WI38 (cell line): ENCODE data around the gene TUBE1.
"Not testable (repeated sequence)": the region's sequence is repeated elsewhere in the genome, so short reads cannot be mapped to it uniquely, and the experiment has no call there.

ENCODE experiments used
- H3K4me3 ChIP-seq: 2 replicates; pipeline ENCODE4 v1.5.1; 2011; ENCODE audit warnings: low read depth, mild to moderate bottlenecking, control low read depth, low read length
- CTCF ChIP-seq: IDR thresholded peaks from 2 replicates; pipeline ENCODE4 v1.5.1; 2012; ENCODE audit warnings: low read depth, mild to moderate bottlenecking, control low read depth, low read length

TUBE1 gene

GRCh38 chr6:112049996-112050395 is 37.3 kb downstream of the TUBE1 start:
- H3K4me3 ChIP-seq = no peak overlapping the region
- no peak for TF ChIP-seq CTCF

- TF ChIP-seq CTCF = no peak
- H3K4me3 ChIP-seq = no peak overlapping the region
Observed at GRCh38 chr6:112049026-112049799, 38.1 kb downstream of the TUBE1 start.

DNA sequence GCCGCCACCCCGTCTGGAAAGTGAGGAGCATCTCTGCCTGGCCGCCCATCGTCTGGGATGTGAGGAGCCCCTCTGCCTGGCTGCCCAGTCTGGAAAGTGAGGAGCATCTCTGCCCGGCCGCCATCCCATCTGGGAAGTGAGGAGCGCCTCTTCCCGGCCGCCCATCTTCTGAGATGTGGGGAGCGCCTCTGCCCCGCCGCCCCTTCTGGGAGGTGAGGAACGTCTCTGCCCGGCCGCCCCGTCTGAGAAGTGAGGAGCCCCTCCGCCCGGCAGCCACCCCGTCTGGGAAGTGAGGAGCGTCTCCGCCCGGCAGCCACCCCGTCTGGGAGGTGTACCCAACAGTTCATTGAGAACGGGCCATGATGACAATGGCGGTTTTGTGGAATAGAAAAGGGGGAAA is 39.8 kb downstream of the TUBE1 start:
- H3K4me3 ChIP-seq = not testable (repeated sequence)

- TF ChIP-seq CTCF = no peak
- no peak overlapping the region for H3K4me3 ChIP-seq
Observed at GRCh38 chr6:112044856-112045255, 42.4 kb downstream of the TUBE1 start.

GRCh38 chr6:112044196-112044595 is 43.1 kb downstream of the TUBE1 start:
- no peak overlapping the region for H3K4me3 ChIP-seq
- no peak for TF ChIP-seq CTCF

- peak overlapping the region; percentile 77 for H3K4me3 ChIP-seq
- peak; percentile 92 for TF ChIP-seq CTCF
Observed at GRCh38 chr6:112043032-112044007, 44.0 kb downstream of the TUBE1 start.

DNA sequence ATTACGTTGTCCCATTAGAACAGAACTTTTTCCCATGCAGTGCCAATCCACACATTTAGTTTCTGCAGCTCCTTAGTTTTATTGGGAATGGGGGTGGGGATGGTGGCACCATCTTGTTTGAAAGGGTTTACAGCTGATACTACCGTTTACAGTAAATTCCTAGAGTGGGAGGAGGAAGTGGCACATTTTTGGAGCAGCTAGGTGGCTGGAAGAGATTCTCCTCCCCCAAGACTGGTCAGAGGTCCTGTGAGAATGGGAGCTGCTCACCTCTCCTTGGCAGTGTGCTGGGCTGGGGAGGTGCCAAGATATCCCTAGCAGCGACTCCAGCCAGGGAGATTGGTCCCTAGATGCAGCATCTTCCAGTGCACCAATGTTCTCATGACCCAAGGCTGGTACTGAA is 45.7 kb downstream of the TUBE1 start:
- no peak overlapping the region for H3K4me3 ChIP-seq
- no peak for TF ChIP-seq CTCF
